HepG2 (cell line): ENCODE results near the gene CDC42BPG. TPM values are rescaled to one million over a fixed set of nuclear protein-coding genes. Genes with fewer than 3 reads are reported as not detected.

Experiments used
- CAMTA2 ChIP-seq: sonication (generic); formaldehyde crosslinking; IDR thresholded peaks from 2 replicates; pipeline ENCODE4 v1.4.0; 2020; ENCODE audit warnings: mild to moderate bottlenecking, missing genetic modification reagents, borderline replicate concordance
- RBFOX2 ChIP-seq: fragments of 200-400 bp; formaldehyde crosslinking; IDR thresholded peaks from 2 replicates; pipeline ENCODE4 v1.6.1; 2017; ENCODE audit warnings: low read depth, mild to moderate bottlenecking, low read length
- SP5 ChIP-seq: IDR thresholded peaks from 2 replicates; pipeline ENCODE4 v1.6.1; 2016; ENCODE audit warnings: low read depth, borderline replicate concordance
- SRY ChIP-seq: sonication (generic); formaldehyde crosslinking; IDR thresholded peaks from 2 replicates; pipeline ENCODE4 v1.8.0; 2022; ENCODE audit warnings: mild to moderate bottlenecking, missing genetic modification reagents
- STAG1 ChIP-seq: sonication (generic); formaldehyde crosslinking; IDR thresholded peaks from 2 replicates; pipeline ENCODE4 v1.4.0; 2020; ENCODE audit warnings: missing genetic modification reagents
- TEAD3 ChIP-seq: optimal IDR thresholded peaks from 2 replicates; pipeline ENCODE3; 2016; ENCODE audit warnings: borderline replicate concordance
- ZBTB40 ChIP-seq, 2 experiments: fragments of 450-650 bp in 1 of 2; sonication (generic) in 1 of 2; formaldehyde crosslinking in 1 of 2; IDR thresholded peaks; 2 replicates each; pipeline versions ENCODE4 v1.6.1 to v1.8.0; 2016 to 2022; ENCODE audit warnings: antibody characterized with exemption in 1 of 2, mild to moderate bottlenecking in 1 of 2, missing genetic modification reagents in 1 of 2
- ZNF253 ChIP-seq: sonication (generic); formaldehyde crosslinking; IDR thresholded peaks from 2 replicates; pipeline ENCODE4 v1.8.0; 2022; ENCODE audit warnings: mild to moderate bottlenecking, missing genetic modification reagents, borderline replicate concordance
- ZNF556 ChIP-seq: sonication (generic); formaldehyde crosslinking; IDR thresholded peaks from 2 replicates; pipeline ENCODE4 v1.4.0; 2020; ENCODE audit warnings: mild to moderate bottlenecking, missing genetic modification reagents, borderline replicate concordance
- ZNF605 ChIP-seq: sonication (generic); formaldehyde crosslinking; IDR thresholded peaks from 2 replicates; pipeline ENCODE4 v1.8.0; 2022; ENCODE audit warnings: mild to moderate bottlenecking, missing genetic modification reagents
- ZNF7 ChIP-seq: IDR thresholded peaks from 2 replicates; pipeline ENCODE4 v1.6.1; 2016; ENCODE audit warnings: missing biosample characterization, missing genetic modification reagents
- ZNF746 ChIP-seq: sonication (generic); formaldehyde crosslinking; IDR thresholded peaks from 2 replicates; pipeline ENCODE4 v1.8.0; 2022; ENCODE audit warnings: mild to moderate bottlenecking, missing genetic modification reagents
- polyA plus RNA-seq, 8 experiments: library from polyadenylated mRNA; depleted of rRNA in 3 of 8; stranded (reverse) in 7 of 8; unstranded in 1 of 8; fragments of >200 nt; fragmentation: Illumina TruSeq in 4 of 8; extraction: Trizol in 4 of 8; gene quantifications; 2 replicates each; pipeline versions ENCODE4 v1.2.1 to v1.2.3, GENCODE V29; 2011 to 2016; ENCODE audit warnings: low read depth in 4 of 8, missing spikeins in 1 of 8, mixed read lengths in 1 of 8; ENCODE audit not compliant: insufficient read depth in 1 of 8
- total RNA-seq, 5 experiments: library from RNA; depleted of rRNA; stranded (reverse); fragments of >200 nt; fragmentation: Illumina TruSeq; extraction: Trizol; gene quantifications; 2 replicates each; pipeline ENCODE4 v1.2.3, GENCODE V29; 2016; ENCODE audit warnings: low read depth in 1 of 5
- TF ChIP-seq, protein P1 (sequence below): sonication (generic); formaldehyde crosslinking; IDR thresholded peaks from 2 replicates; pipeline ENCODE4 v1.5.0; 2020; ENCODE audit warnings: missing genetic modification reagents
- TF ChIP-seq, protein P2 (sequence below): IDR thresholded peaks from 2 replicates; pipeline ENCODE4 v1.6.1; 2016; ENCODE audit warnings: low read depth
- TF ChIP-seq, protein P3 (sequence below): sonication (generic); formaldehyde crosslinking; IDR thresholded peaks from 2 replicates; pipeline ENCODE4 v1.5.1; 2020; ENCODE audit warnings: mild to moderate bottlenecking, missing genetic modification reagents, moderate library complexity

The CDC42BPG gene
- total and polyA plus RNA-seq, 2 of the 13 experiments (the other 11 are each of a cell fraction or from before 2014, with no cell fraction given) = 0.55 to 1.4 TPM

DNA sequence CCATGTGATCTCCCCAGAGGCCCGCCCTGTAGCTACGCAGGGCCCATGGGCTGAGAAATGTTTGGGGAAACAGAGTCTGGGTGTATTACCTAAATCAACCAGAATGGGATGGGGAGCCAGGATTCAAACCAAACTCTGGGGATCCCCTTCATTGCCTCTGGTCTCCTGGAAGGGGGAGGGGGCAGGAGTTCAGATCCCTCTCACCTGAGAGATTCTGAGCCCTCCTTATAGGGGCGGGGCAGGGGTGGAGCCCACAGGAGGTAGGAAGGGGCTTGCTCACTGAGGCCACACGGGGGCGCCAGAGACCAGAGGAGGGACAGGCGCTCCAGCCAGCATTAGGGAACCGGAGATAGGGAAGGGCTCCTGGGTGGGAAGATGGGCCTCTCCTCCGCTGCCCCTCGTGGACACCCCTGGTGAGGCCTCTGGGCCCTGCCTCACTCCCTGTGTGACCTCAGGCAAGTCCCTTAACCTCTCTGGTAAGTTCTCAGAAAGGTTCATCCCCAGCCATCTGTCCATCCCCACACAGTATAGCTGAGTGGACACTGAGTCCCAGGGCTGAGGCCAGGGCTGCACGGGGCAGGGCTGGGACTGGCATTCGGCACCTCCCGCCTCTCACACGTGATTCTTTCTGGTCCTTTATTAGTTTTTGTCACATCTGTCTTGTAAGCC is 2.7 kb upstream of the CDC42BPG start (continued):
- TF ChIP-seq ZBTB40 (IDR thresholded peaks at IDR 0.05) (no peak), ZBTB40 (CRISPR knock-in tag; IDR thresholded peaks at IDR 0.05) (no peak; the same call in 1 of the 2 replicates), SP5 (CRISPR knock-in tag) (peak; percentile 92), ZNF605 (CRISPR knock-in tag) (0 out of 2 replicates have a peak, but pooled peaks have one; percentile 41), RBFOX2 (no peak), TEAD3 (CRISPR knock-in tag) (peak; percentile 28), ZNF253 (no peak), CAMTA2 (CRISPR knock-in tag) (no peak), SRY (CRISPR knock-in tag) (no peak), STAG1 (CRISPR knock-in tag) (peak; percentile 97), ZNF746 (CRISPR knock-in tag) (peak; percentile 61; the same call in 1 of the 2 replicates), ZNF7 (CRISPR knock-in tag) (no peak), ZNF556 (CRISPR knock-in tag) (no peak)
- TF ChIP-seq, protein P1, sequence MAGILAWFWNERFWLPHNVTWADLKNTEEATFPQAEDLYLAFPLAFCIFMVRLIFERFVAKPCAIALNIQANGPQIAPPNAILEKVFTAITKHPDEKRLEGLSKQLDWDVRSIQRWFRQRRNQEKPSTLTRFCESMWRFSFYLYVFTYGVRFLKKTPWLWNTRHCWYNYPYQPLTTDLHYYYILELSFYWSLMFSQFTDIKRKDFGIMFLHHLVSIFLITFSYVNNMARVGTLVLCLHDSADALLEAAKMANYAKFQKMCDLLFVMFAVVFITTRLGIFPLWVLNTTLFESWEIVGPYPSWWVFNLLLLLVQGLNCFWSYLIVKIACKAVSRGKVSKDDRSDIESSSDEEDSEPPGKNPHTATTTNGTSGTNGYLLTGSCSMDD (CRISPR knock-in tag) = no peak
- TF ChIP-seq, protein P2, sequence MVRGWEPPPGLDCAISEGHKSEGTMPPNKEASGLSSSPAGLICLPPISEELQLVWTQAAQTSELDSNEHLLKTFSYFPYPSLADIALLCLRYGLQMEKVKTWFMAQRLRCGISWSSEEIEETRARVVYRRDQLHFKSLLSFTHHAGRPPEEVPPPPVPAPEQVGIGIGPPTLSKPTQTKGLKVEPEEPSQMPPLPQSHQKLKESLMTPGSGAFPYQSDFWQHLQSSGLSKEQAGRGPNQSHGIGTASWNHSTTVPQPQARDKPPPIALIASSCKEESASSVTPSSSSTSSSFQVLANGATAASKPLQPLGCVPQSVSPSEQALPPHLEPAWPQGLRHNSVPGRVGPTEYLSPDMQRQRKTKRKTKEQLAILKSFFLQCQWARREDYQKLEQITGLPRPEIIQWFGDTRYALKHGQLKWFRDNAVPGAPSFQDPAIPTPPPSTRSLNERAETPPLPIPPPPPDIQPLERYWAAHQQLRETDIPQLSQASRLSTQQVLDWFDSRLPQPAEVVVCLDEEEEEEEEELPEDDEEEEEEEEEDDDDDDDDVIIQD (CRISPR knock-in tag) = no peak
- TF ChIP-seq, protein P3, sequence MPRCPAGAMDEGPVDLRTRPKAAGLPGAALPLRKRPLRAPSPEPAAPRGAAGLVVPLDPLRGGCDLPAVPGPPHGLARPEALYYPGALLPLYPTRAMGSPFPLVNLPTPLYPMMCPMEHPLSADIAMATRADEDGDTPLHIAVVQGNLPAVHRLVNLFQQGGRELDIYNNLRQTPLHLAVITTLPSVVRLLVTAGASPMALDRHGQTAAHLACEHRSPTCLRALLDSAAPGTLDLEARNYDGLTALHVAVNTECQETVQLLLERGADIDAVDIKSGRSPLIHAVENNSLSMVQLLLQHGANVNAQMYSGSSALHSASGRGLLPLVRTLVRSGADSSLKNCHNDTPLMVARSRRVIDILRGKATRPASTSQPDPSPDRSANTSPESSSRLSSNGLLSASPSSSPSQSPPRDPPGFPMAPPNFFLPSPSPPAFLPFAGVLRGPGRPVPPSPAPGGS (CRISPR knock-in tag) = no peak
